Naive thymus-derived CD4-positive, alpha-beta T cell (primary cell): Measurements from ENCODE around the gene LALBA. TPM values are rescaled to one million over a fixed set of nuclear protein-coding genes. Genes with fewer than 3 reads are reported as not detected.

Experiments
- ATAC-seq: fragments of 150-1000 bp; cut with Tn5 transposase; 2 replicates; pipeline ENCODE4 v1.10.0; 2021; ENCODE audit warnings: mild to moderate bottlenecking, moderate library complexity
- CTCF ChIA-PET: fragments of 350-600 bp; sonication (Branson Sonifier 250); formaldehyde crosslinking; loops from one replicate; lab custom pipeline; 2021; ENCODE audit warnings: antibody characterized with exemption; lab: Charles Lee
- POLR2A ChIA-PET: fragments of 350-600 bp; sonication (Branson Sonifier 250); formaldehyde crosslinking; loops from one replicate; lab custom pipeline; 2021; ENCODE audit warnings: antibody characterized with exemption, inconsistent platforms; lab: Charles Lee
- DNase-seq, 9 donors: peaks; one replicate each; pipeline versions ENCODE4 v3.0.0 to v3.0.0-alpha.2; 2020 to 2022; ENCODE audit warnings: mixed read lengths in 1 of 9
- H3K27ac ChIP-seq: one replicate; pipeline ENCODE4 v1.7.0; 2013; ENCODE audit warnings: mild to moderate bottlenecking, low read depth, low read length, moderate library complexity
- H3K27me3 ChIP-seq, 2 donors: one replicate each; pipeline ENCODE4 v1.7.0; 2013; ENCODE audit warnings: low read length in 2 of 2, mild to moderate bottlenecking in 2 of 2, moderate library complexity in 2 of 2; ENCODE audit not compliant: control insufficient read depth in 2 of 2, insufficient read depth in 2 of 2
- H3K36me3 ChIP-seq, 3 experiments: 1 replicate in 2 of 3; 2 replicates in 1 of 3; pipeline ENCODE4 v1.7.0; 2013; ENCODE audit warnings: low read length in 3 of 3, mild to moderate bottlenecking in 3 of 3, moderate library complexity in 1 of 3; ENCODE audit not compliant: insufficient read depth in 3 of 3, control insufficient read depth in 2 of 3
- H3K4me1 ChIP-seq, 2 donors: one replicate each; pipeline ENCODE4 v1.7.0; 2013; ENCODE audit warnings: low read length in 2 of 2, mild to moderate bottlenecking in 2 of 2, moderate library complexity in 1 of 2; ENCODE audit not compliant: control insufficient read depth in 2 of 2, insufficient read depth in 2 of 2
- H3K4me3 ChIP-seq: 2 replicates; pipeline ENCODE4 v1.7.0; 2013; ENCODE audit warnings: mild to moderate bottlenecking, low read length
- H3K9me3 ChIP-seq, 3 experiments: 1 replicate in 2 of 3; 2 replicates in 1 of 3; pipeline ENCODE4 v1.7.0; 2013; ENCODE audit warnings: low read length in 3 of 3; ENCODE audit not compliant: control insufficient read depth in 2 of 3
- H3K27ac Mint-ChIP-seq, 9 donors: one replicate each; pipeline ENCODE4 v1.8.0; 2020 to 2022; ENCODE audit warnings: mixed read lengths in 9 of 9, mild to moderate bottlenecking in 8 of 9, moderate library complexity in 5 of 9, inconsistent platforms in 2 of 9
- H3K27me3 Mint-ChIP-seq, 5 donors: one replicate each; pipeline ENCODE4 v1.8.0; 2021 to 2022; ENCODE audit warnings: mixed read lengths in 5 of 5, mild to moderate bottlenecking in 1 of 5
- H3K36me3 Mint-ChIP-seq, 5 donors: one replicate each; pipeline ENCODE4 v1.8.0; 2020 to 2022; ENCODE audit warnings: mixed read lengths in 5 of 5, mild to moderate bottlenecking in 3 of 5, inconsistent platforms in 1 of 5
- H3K4me1 Mint-ChIP-seq, 7 donors: one replicate each; pipeline ENCODE4 v1.8.0; 2020 to 2022; ENCODE audit warnings: mixed read lengths in 7 of 7, mild to moderate bottlenecking in 3 of 7, inconsistent platforms in 1 of 7
- H3K4me3 Mint-ChIP-seq, 10 donors: one replicate each; pipeline ENCODE4 v1.8.0; 2020 to 2022; ENCODE audit warnings: mild to moderate bottlenecking in 10 of 10, mixed read lengths in 10 of 10, moderate library complexity in 6 of 10, inconsistent platforms in 2 of 10
- H3K9me3 Mint-ChIP-seq, 11 donors: one replicate each; pipeline ENCODE4 v1.8.0; 2020 to 2022; ENCODE audit warnings: mixed read lengths in 11 of 11, mild to moderate bottlenecking in 4 of 11, inconsistent platforms in 1 of 11, moderate library complexity in 1 of 11
- intact Hi-C, 2 donors: fragments of 100-400 bp; cut with micrococcal nuclease; formaldehyde crosslinking; loops; one replicate each; pipeline ENCODE4 v1.15.1; 2023
- polyA plus RNA-seq, 2 donors: library from polyadenylated mRNA; unstranded; fragments of 300-500 nt; fragmentation: Illumina TruSeq; gene quantifications; one replicate each; pipeline ENCODE4 v1.2.3, GENCODE V29; 2021
- total RNA-seq, 6 experiments: library from RNA in 5 of 6; stranded (reverse) in 5 of 6; gene quantifications; 1 replicate in 5 of 6; 2 replicates in 1 of 6; pipeline ENCODE4 v1.2.3 and lab custom pipeline; 2021 to 2026

Gene LALBA
- total and polyA plus RNA-seq, 7 experiments from 2014 or later, result not detected

- peaks cover 0 to 17% (median 0%) of the 10 kb centered on the region in 3 experiments for H3K9me3 ChIP-seq
- Mint-ChIP-seq H3K27ac (no peak overlapping the region), H3K36me3 (peaks cover 0 to 18% (median 0%) of the 10 kb centered on the region in 5 donors), H3K27me3 (peaks cover 8 to 22% (median 16%) of the 10 kb centered on the region in 5 donors), H3K4me3 (no peak overlapping the region), H3K9me3 (peaks cover 9 to 41% (median 19%) of the 10 kb centered on the region in 11 donors), H3K4me1 (no peaks in the 10 kb centered on the region)
- no peak overlapping the region for H3K27ac ChIP-seq
- H3K4me1 ChIP-seq, result no peaks in the 10 kb centered on the region
- H3K4me3 ChIP-seq, result no peak overlapping the region
- no peak for ATAC-seq
- peaks cover 0 to 5% of the 10 kb centered on the region in 2 donors for H3K27me3 ChIP-seq
- H3K36me3 ChIP-seq, result no peaks in the 10 kb centered on the region
- DNase-seq, result no peak
- ChIA-PET CTCF (interaction anchor here (0.5 to 1.1 kb wide), 2 partner anchors 17 to 65 kb away, joined by 3 to 4 read pairs; no protein-coding TSS in a partner anchor), POLR2A (no interaction called here)
- intact Hi-C loops, result no loop called here
These were observed 30.7 kb upstream of the LALBA start for GRCh38 chr12:48600552-48600951.

GRCh38 chr12:48592591-48593086 is 22.8 kb upstream of the LALBA start:
- no peak for ATAC-seq
- no peak for DNase-seq

GRCh38 chr12:48586361-48586760 is 16.5 kb upstream of the LALBA start:
- Mint-ChIP-seq H3K4me3 (no peak overlapping the region), H3K27me3 (peaks cover 9 to 29% (median 25%) of the 10 kb centered on the region in 5 donors), H3K36me3 (no peaks in the 10 kb centered on the region), H3K27ac (no peak overlapping the region), H3K9me3 (peaks cover 0 to 2% (median 0%) of the 10 kb centered on the region in 11 donors), H3K4me1 (no peaks in the 10 kb centered on the region)
- no peak overlapping the region for H3K4me3 ChIP-seq
- DNase-seq (no peak), ATAC-seq (no peak)
- POLR2A ChIA-PET, result no interaction called here
- H3K27ac ChIP-seq, result no peak overlapping the region
- H3K4me1 ChIP-seq, result no peaks in the 10 kb centered on the region
- no peaks in the 10 kb centered on the region for H3K9me3 ChIP-seq
- no peaks in the 10 kb centered on the region for H3K27me3 ChIP-seq
- CTCF ChIA-PET, result no interaction called here
- intact Hi-C loops, result no loop called here
- H3K36me3 ChIP-seq, result no peaks in the 10 kb centered on the region

More at GRCh38 chr12:48592591-48593086, 22.8 kb upstream of the LALBA start:
- Mint-ChIP-seq H3K36me3 (peaks cover 0 to 4% (median 0%) of the 10 kb centered on the region in 5 donors), H3K27ac (no peak overlapping the region), H3K9me3 (peaks cover 0 to 2% (median 0%) of the 10 kb centered on the region in 11 donors), H3K4me1 (no peaks in the 10 kb centered on the region), H3K4me3 (no peak overlapping the region), H3K27me3 (peaks cover 16 to 42% (median 27%) of the 10 kb centered on the region in 5 donors)
- Histone ChIP-seq H3K4me3 (no peak overlapping the region), H3K27me3 (peaks cover 0 to 3% of the 10 kb centered on the region in 2 donors), H3K27ac (no peak overlapping the region), H3K9me3 (no peaks in the 10 kb centered on the region), H3K4me1 (no peaks in the 10 kb centered on the region), H3K36me3 (no peaks in the 10 kb centered on the region)
- POLR2A ChIA-PET, result no interaction called here
- intact Hi-C loops, result no loop called here
- CTCF ChIA-PET, result no interaction called here

GRCh38 chr12:48583728-48584127 is 13.9 kb upstream of the LALBA start:
- Histone ChIP-seq H3K27me3 (no peaks in the 10 kb centered on the region), H3K27ac (no peak overlapping the region), H3K36me3 (no peaks in the 10 kb centered on the region), H3K4me1 (no peaks in the 10 kb centered on the region), H3K4me3 (no peak overlapping the region), H3K9me3 (no peaks in the 10 kb centered on the region)
- H3K27ac Mint-ChIP-seq, result no peak overlapping the region
- intact Hi-C loops, result no loop called here
- no peak for ATAC-seq
- peaks cover 0 to 5% (median 0%) of the 10 kb centered on the region in 7 donors for H3K4me1 Mint-ChIP-seq
- no peaks in the 10 kb centered on the region for H3K9me3 Mint-ChIP-seq
- no peak overlapping the region for H3K4me3 Mint-ChIP-seq
- CTCF ChIA-PET, result interaction anchor here (0.8 kb wide), 1 partner anchor 40 kb away, joined by 3 read pairs; no protein-coding TSS in a partner anchor
- DNase-seq, result no peak
- POLR2A ChIA-PET, result no interaction called here
- H3K36me3 Mint-ChIP-seq, result no peaks in the 10 kb centered on the region
- peaks cover 9 to 24% (median 17%) of the 10 kb centered on the region in 5 donors for H3K27me3 Mint-ChIP-seq

- H3K36me3 Mint-ChIP-seq, result no peaks in the 10 kb centered on the region
- H3K27me3 Mint-ChIP-seq, result peaks cover 4 to 16% (median 4%) of the 10 kb centered on the region in 5 donors
- ChIA-PET POLR2A (no interaction called here), CTCF (no interaction called here)
- H3K4me1 Mint-ChIP-seq, result peaks cover 0 to 5% (median 0%) of the 10 kb centered on the region in 7 donors
- ATAC-seq, result no peak
- H3K4me3 Mint-ChIP-seq, result no peak overlapping the region
- no peak overlapping the region for H3K27ac Mint-ChIP-seq
- intact Hi-C loops, result no loop called here
- H3K27ac ChIP-seq, result no peak overlapping the region
- no peaks in the 10 kb centered on the region for H3K4me1 ChIP-seq
- no peaks in the 10 kb centered on the region for H3K9me3 ChIP-seq
- no peaks in the 10 kb centered on the region for H3K36me3 ChIP-seq
- H3K27me3 ChIP-seq, result no peaks in the 10 kb centered on the region
- H3K4me3 ChIP-seq, result no peak overlapping the region
- no peak for DNase-seq
- no peaks in the 10 kb centered on the region for H3K9me3 Mint-ChIP-seq
These were observed 11.0 kb upstream of the LALBA start for GRCh38 chr12:48580831-48581230.

- H3K27ac ChIP-seq, result no peak overlapping the region
- H3K27me3 Mint-ChIP-seq, result peaks cover 10 to 20% (median 17%) of the 10 kb centered on the region in 5 donors
- no peak overlapping the region for H3K27ac Mint-ChIP-seq
- peaks cover 0 to 6% (median 0%) of the 10 kb centered on the region in 7 donors for H3K4me1 Mint-ChIP-seq
- DNase-seq (no peak), ATAC-seq (no peak)
- H3K9me3 Mint-ChIP-seq, result peaks cover 0 to 1% (median 0%) of the 10 kb centered on the region in 11 donors
- H3K4me3 Mint-ChIP-seq, result no peak overlapping the region
- no peaks in the 10 kb centered on the region for H3K36me3 ChIP-seq
- intact Hi-C loops, result no loop called here
- no peaks in the 10 kb centered on the region for H3K36me3 Mint-ChIP-seq
- no peaks in the 10 kb centered on the region for H3K27me3 ChIP-seq
- H3K9me3 ChIP-seq, result no peaks in the 10 kb centered on the region
- POLR2A ChIA-PET, result no interaction called here
- CTCF ChIA-PET, result no interaction called here
- H3K4me3 ChIP-seq, result no peak overlapping the region
- no peaks in the 10 kb centered on the region for H3K4me1 ChIP-seq
These were observed 2.5 kb upstream of the LALBA start for GRCh38 chr12:48572326-48572725.

GRCh38 chr12:48567731-48568130 is 2.1 kb downstream of the LALBA start:
- peaks cover 0 to 1% (median 0%) of the 10 kb centered on the region in 11 donors for H3K9me3 Mint-ChIP-seq
- ChIA-PET CTCF (no interaction called here), POLR2A (no interaction called here)
- no peak overlapping the region for H3K4me3 Mint-ChIP-seq
- Histone ChIP-seq H3K36me3 (no peaks in the 10 kb centered on the region), H3K27ac (no peak overlapping the region), H3K4me3 (no peak overlapping the region), H3K27me3 (no peaks in the 10 kb centered on the region), H3K9me3 (no peaks in the 10 kb centered on the region), H3K4me1 (no peaks in the 10 kb centered on the region)
- DNase-seq (no peak), ATAC-seq (no peak)
- peaks cover 10 to 25% (median 21%) of the 10 kb centered on the region in 5 donors for H3K27me3 Mint-ChIP-seq
- intact Hi-C loops, result no loop called here
- no peaks in the 10 kb centered on the region for H3K36me3 Mint-ChIP-seq
- peaks cover 0 to 6% (median 0%) of the 10 kb centered on the region in 7 donors for H3K4me1 Mint-ChIP-seq
- H3K27ac Mint-ChIP-seq, result no peak overlapping the region
